Keratinocyte (primary cell): Measurements from ENCODE around the gene DMGDH. TPM values are rescaled to one million over a fixed set of nuclear protein-coding genes. Genes with fewer than 3 reads are reported as not detected.

Experiments used
- DNase-seq: peaks from one replicate; pipeline ENCODE4 v3.0.0-alpha.2; 2011; ENCODE audit warnings: low read depth, missing footprints, low spot score
- FAIRE-seq: peaks from 2 replicates; lab custom pipeline; 2011; peaks lifted over from hg19 to GRCh38; lab: Jason Lieb, UNC
- H2AFZ ChIP-seq: 2 replicates; pipeline ENCODE4 v1.6.0; 2012; ENCODE audit warnings: low read length, control low read depth, inconsistent platforms; ENCODE audit not compliant: control insufficient read depth
- H3K27ac ChIP-seq: 2 replicates; pipeline ENCODE4 v1.5.1; 2011; ENCODE audit warnings: low read length; ENCODE audit not compliant: control insufficient read depth, insufficient read depth
- H3K27me3 ChIP-seq: 3 replicates; pipeline ENCODE4 v1.6.0; 2011; ENCODE audit warnings: low read length; ENCODE audit not compliant: control insufficient read depth, insufficient read depth; ENCODE audit errors: extremely low read depth
- H3K36me3 ChIP-seq, 2 experiments: 2 replicates in 1 of 2; 3 replicates in 1 of 2; pipeline ENCODE4 v1.5.1; 2011; ENCODE audit warnings: low read length in 2 of 2, mild to moderate bottlenecking in 1 of 2; ENCODE audit not compliant: control insufficient read depth in 2 of 2, insufficient read depth in 2 of 2; ENCODE audit errors: extremely low read depth in 1 of 2
- H3K4me1 ChIP-seq: 3 replicates; pipeline ENCODE4 v1.5.1; 2011; ENCODE audit warnings: low read length; ENCODE audit not compliant: control insufficient read depth, insufficient read depth; ENCODE audit errors: extremely low read depth
- H3K4me2 ChIP-seq: 3 replicates; pipeline ENCODE4 v1.6.0; 2011; ENCODE audit warnings: low read depth, low read length; ENCODE audit not compliant: control insufficient read depth, insufficient read depth; ENCODE audit errors: extremely low read depth
- H3K4me3 ChIP-seq, 3 experiments: fragments of 200-600 bp in 1 of 3; sonication (generic) in 1 of 3; 2 replicates in 2 of 3; 3 replicates in 1 of 3; pipeline ENCODE4 v1.5.1; 2011 to 2016; ENCODE audit warnings: low read length in 3 of 3, mild to moderate bottlenecking in 3 of 3, control low read depth in 2 of 3, inconsistent platforms in 1 of 3, low read depth in 1 of 3, mixed read lengths in 1 of 3, mixed run types in 1 of 3, moderate library complexity in 1 of 3; ENCODE audit not compliant: control insufficient read depth in 2 of 3, insufficient read depth in 2 of 3; ENCODE audit errors: extremely low read depth in 1 of 3
- H3K79me2 ChIP-seq: 2 replicates; pipeline ENCODE4 v1.6.0; 2012; ENCODE audit warnings: low read length; ENCODE audit not compliant: control insufficient read depth, insufficient read depth
- H3K9ac ChIP-seq: 3 replicates; pipeline ENCODE4 v1.6.0; 2011; ENCODE audit warnings: low read length; ENCODE audit not compliant: control insufficient read depth, insufficient read depth; ENCODE audit errors: extremely low read depth
- H3K9me1 ChIP-seq: 3 replicates; pipeline ENCODE4 v1.6.0; 2011; ENCODE audit warnings: low read length; ENCODE audit not compliant: control insufficient read depth, insufficient read depth; ENCODE audit errors: extremely low read depth
- H3K9me3 ChIP-seq: 2 replicates; pipeline ENCODE4 v1.5.1; 2012; ENCODE audit warnings: low read depth, low read length; ENCODE audit not compliant: control insufficient read depth
- H4K20me1 ChIP-seq: 3 replicates; pipeline ENCODE4 v1.6.0; 2011; ENCODE audit warnings: low read length; ENCODE audit not compliant: control insufficient read depth, insufficient read depth; ENCODE audit errors: extremely low read depth
- CTCF ChIP-seq, 3 experiments: IDR thresholded peaks in 1 of 3; conservative IDR thresholded peaks in 1 of 3; optimal IDR thresholded peaks in 1 of 3; 2 replicates in 2 of 3; 3 replicates in 1 of 3; pipeline versions ENCODE3 to v1.5.1; 2011; ENCODE audit warnings: low read length in 3 of 3, mild to moderate bottlenecking in 3 of 3, moderate library complexity in 2 of 3, control low read depth in 1 of 3, inconsistent platforms in 1 of 3; ENCODE audit not compliant: insufficient read depth in 2 of 3; ENCODE audit errors: extremely low read depth in 1 of 3
- EZH2 ChIP-seq: IDR thresholded peaks from one replicate; pipeline ENCODE4 v1.6.1; 2012; ENCODE audit warnings: inconsistent platforms, mild to moderate bottlenecking, low read length, moderate library complexity
- dilution Hi-C: fragments of 300-500 bp; cut with MboI; formaldehyde crosslinking; loops from one replicate; pipeline ENCODE4 v1.7.0; 2020; ENCODE audit warnings: low sequenced_read_pairs; ENCODE audit not compliant: extremely low pct_ligation_motif_present
- polyA plus RNA-seq, 5 experiments: library from polyadenylated mRNA; depleted of rRNA in 3 of 5; stranded (reverse) in 3 of 5; stranded (forward) in 1 of 5; unstranded in 1 of 5; fragments of >200 nt; gene quantifications; 1 replicate in 1 of 5; 2 replicates in 3 of 5; 3 replicates in 1 of 5; pipeline versions ENCODE4 v1.2.1 to v1.2.3, GENCODE V29; 2011 to 2012; ENCODE audit warnings: missing spikeins in 2 of 5, low read depth in 1 of 5, low replicate concordance in 1 of 5

Gene DMGDH
- polyA plus RNA-seq, 1 donor (not counting 4 experiments of a cell fraction or from before 2014, with no cell fraction given) = 0.20 TPM

- H3K27ac ChIP-seq = no peak overlapping the region
- H3K4me3 ChIP-seq = no peak overlapping the region
- dilution Hi-C loops = no loop called here
- H3K9me3 ChIP-seq = no peaks in the 10 kb centered on the region
- no peaks in the 10 kb centered on the region for H3K9me1 ChIP-seq
- no peaks in the 10 kb centered on the region for H3K36me3 ChIP-seq
- FAIRE-seq (no peak), DNase-seq (no peak)
- H4K20me1 ChIP-seq = no peaks in the 10 kb centered on the region
- no peak overlapping the region for H2AFZ ChIP-seq
- H3K27me3 ChIP-seq = peaks cover 5% of the 10 kb centered on the region
- no peak overlapping the region for H3K4me2 ChIP-seq
- TF ChIP-seq CTCF (optimal IDR thresholded peaks at IDR 0.05 in 1 of 3, IDR thresholded peaks at IDR 0.05 in 1 of 3, conservative IDR thresholded peaks at IDR 0.05 in 1 of 3; ENCODE audit: extremely low read depth in 1 of 3, insufficient read depth in 2 of 3, low read length in 3 of 3) = no peak
- no peak for TF ChIP-seq EZH2
- H3K4me1 ChIP-seq = no peaks in the 10 kb centered on the region
- no peak overlapping the region for H3K9ac ChIP-seq
- H3K79me2 ChIP-seq = no peaks in the 10 kb centered on the region
These were observed 16.2 kb downstream of the DMGDH start for GRCh38 chr5:79053321-79053720.

DNA sequence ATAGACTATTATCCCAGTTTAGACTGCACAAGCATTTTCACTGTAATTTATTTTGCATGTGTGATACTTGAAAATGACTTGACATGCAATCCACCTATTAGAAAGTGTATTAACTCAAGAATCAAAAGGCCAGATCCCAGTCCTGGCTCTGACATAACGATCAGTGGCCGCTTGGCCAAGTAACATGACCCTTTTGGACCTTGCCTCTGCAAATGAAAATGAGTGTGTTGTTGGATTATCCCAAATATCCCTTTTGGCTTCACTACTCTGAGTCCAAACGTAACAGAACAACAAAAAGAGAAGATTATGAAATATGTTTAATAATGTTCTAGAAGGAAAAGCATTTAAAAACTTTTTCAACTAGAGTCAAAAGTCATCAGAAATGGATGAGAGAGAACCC lies 19.0 kb downstream of the DMGDH start:
- no peak for DNase-seq
- FAIRE-seq = no peak

More for the DNA sequence above, 19.0 kb downstream of the DMGDH start:
- H3K36me3 ChIP-seq = no peaks in the 10 kb centered on the region
- H3K27me3 ChIP-seq = peaks cover 5% of the 10 kb centered on the region
- H3K4me3 ChIP-seq = no peak overlapping the region
- TF ChIP-seq EZH2 (no peak), CTCF (optimal IDR thresholded peaks at IDR 0.05 in 1 of 3, IDR thresholded peaks at IDR 0.05 in 1 of 3, conservative IDR thresholded peaks at IDR 0.05 in 1 of 3; ENCODE audit: extremely low read depth in 1 of 3, insufficient read depth in 2 of 3, low read length in 3 of 3) (no peak)
- no peak overlapping the region for H3K4me2 ChIP-seq
- H3K9ac ChIP-seq = no peak overlapping the region
- no peaks in the 10 kb centered on the region for H3K4me1 ChIP-seq
- no peaks in the 10 kb centered on the region for H3K79me2 ChIP-seq
- no peaks in the 10 kb centered on the region for H3K9me3 ChIP-seq
- no peaks in the 10 kb centered on the region for H4K20me1 ChIP-seq
- dilution Hi-C loops = no loop called here
- no peak overlapping the region for H2AFZ ChIP-seq
- no peaks in the 10 kb centered on the region for H3K9me1 ChIP-seq
- no peak overlapping the region for H3K27ac ChIP-seq
